Stimulated activated CD8-positive, alpha-beta memory T cell treated with anti-CD3 and anti-CD28 coated beads, Interleukin-12 subunit alpha, Interleukin-12 subunit beta, amount 100 ng/mL, for 24 hours (primary cell): ENCODE measurements around the gene THRAP3.

Source experiments
- DNase-seq: peaks from one replicate; pipeline ENCODE4 v3.0.0-alpha.2; 2020; ENCODE audit errors: extremely low read depth

The THRAP3 gene

DNA sequence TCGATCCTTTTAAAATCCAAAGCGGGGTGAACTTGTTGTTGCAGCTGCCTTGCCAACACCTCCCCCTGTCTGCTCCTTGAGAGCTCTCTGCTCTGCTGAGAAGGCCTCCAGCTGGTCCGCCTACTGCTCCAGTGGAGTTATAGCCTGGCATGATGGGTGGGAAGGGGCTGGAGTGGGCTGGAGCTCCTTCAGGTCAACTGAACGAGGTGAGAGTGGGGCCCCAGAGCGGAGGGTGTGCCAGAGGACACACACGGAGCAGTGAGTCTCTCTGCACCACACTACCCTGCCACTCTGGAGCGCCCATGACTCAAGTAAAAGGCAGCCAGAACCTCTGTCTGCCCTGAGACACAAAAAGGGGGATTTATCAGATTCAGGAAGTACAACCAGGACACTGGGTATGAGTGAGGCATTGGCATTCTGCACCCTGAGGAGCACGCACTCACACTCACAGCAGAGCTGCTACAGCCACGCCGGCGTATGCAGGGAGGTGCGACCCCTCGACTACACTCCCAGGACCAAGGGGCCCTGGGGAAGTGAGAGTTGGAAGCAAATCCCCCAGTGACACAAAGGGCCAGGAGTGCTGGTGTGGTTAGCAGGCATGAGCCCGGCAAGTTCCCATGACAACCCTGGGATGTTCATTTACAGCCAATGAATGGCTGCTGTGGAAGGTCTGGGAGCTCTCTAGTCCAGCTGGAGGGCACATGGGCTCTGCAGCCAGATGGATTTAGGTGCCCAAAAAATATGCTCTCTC lies 127.2 kb downstream of the THRAP3 start:
- DNase-seq, result no peak

DNA sequence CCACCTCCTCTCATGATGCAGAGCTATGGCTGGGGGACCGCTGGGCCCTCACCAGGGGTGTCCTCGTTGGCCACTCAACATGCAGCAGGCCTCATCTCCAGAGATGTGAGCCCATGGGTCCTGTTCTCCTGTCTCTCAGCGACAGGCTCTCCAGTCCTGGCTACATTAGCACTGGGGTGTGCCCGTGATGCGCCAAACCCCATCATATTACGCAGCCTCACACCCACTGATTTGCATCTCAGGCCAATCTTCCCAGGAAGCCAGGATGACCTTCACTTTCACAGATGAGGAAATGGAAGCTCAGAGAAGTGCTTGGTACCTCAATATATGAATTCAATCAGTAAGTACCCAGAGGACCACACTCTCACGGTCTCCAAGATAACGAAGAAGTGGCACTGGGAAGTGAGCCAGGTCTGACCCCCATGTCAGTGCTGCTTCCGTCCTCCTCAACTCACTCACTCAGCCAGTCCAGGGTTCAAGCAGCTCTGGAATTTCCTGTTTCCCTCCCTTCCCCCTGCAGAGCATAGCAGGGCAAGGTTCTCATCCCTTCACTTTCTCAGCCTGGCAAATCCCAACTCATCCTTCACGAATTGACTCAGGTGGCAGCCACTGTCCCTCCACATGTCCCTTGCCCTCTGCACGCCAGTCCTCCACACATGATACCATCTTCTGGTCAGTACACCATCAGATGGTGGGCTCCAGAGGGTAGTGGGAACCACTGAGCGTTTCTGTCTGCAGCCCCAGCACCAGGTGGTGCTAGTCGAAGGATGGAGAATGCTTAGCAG lies 128.1 kb downstream of the THRAP3 start:
- no peak for DNase-seq

DNA sequence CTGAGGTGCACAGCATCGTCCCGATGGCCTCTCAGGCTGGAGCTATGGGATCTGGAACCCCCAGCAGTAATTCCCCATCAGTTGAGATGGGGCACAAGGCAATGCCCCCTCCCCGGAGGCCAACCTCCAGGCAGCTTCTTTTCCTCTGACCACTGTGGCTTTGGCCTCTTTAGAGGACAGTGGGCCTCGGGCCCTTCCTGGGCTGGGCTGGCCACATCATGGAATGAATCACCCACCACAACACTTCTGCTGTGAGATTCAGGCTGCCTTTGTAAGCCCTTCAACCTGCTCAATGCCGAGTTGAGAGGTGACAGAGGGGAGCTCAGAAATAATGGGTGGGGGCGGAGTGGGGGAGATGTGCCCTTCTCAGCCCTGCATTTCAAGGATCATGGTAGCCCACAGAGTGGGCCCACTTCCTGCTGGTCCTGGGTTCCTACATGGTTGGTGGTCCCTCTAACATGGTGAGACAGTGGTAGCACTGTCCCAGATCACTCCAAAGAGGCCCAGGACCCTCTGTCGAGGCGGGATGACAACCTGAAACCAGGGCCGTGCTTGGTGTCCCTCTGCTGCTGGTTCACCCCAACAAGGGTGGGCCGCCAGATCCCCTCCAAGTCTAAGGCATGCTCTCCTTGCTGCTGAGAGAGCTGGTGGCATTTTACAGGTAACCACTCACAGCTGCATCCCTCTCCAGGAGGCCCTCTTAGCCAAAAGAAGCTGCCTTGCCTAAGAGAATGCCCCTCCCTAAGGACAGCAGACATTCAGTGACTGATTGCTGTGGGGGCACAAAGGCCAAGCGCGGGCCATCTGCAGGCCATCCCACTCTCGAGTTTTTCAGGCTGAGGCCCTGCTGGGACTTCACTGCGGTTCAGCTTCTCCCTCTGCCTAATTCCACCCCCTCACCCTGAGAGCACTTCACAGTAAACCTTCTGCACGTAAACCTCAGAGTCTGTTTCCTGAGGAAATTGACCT lies 129.0 kb downstream of the THRAP3 start:
- DNase-seq, result no peak

DNA sequence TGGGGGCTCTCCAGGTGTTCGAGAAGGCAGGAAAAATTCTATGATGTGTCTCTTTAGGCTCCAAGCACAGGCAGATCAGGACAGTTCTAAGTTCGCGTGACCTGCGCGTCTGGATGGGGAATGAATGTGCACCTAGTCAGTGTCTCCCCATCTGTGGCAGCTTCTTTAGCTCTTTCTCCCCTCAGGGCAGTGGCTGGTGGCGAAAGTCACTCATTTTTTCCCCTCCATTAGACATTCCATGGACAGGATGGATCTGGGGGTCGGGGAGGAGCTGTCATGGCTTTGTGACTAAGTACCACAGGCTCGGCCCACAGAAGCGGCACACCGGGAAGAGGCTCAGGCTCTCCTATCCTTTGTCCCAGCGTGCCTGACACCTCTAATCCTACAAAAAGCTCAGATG lies 130.2 kb downstream of the THRAP3 start:
- DNase-seq, result no peak
